Stimulated activated memory B cell treated with anti-CD40 and anti-IgM and Interleukin-4, amounts not matched to agents 10 μg/mL and 1 μg/mL and 100 μg/mL, for 72 hours (primary cell): ENCODE measurements around the gene PRRT1B.

Experiments
- ATAC-seq: fragments of 150-1000 bp; cut with Tn5 transposase; 2 replicates; pipeline ENCODE4 v1.10.0; 2021
- H3K27ac Mint-ChIP-seq: one replicate; pipeline ENCODE4 v1.8.0; 2022; ENCODE audit warnings: mild to moderate bottlenecking, mixed read lengths
- H3K27me3 Mint-ChIP-seq: one replicate; pipeline ENCODE4 v1.8.0; 2022; ENCODE audit warnings: mixed read lengths
- H3K36me3 Mint-ChIP-seq: one replicate; pipeline ENCODE4 v1.8.0; 2022; ENCODE audit warnings: mixed read lengths
- H3K4me1 Mint-ChIP-seq: one replicate; pipeline ENCODE4 v1.8.0; 2022; ENCODE audit warnings: mixed read lengths
- H3K4me3 Mint-ChIP-seq: one replicate; pipeline ENCODE4 v1.8.0; 2022; ENCODE audit warnings: mild to moderate bottlenecking, moderate library complexity, mixed read lengths
- H3K9me3 Mint-ChIP-seq: one replicate; pipeline ENCODE4 v1.8.0; 2022; ENCODE audit warnings: mixed read lengths

Gene PRRT1B

GRCh38 chr9:131578731-131579504 lies 33.6 kb downstream of the PRRT1B start:
- H3K4me3 Mint-ChIP-seq, result peak overlapping the region; percentile 15
- H3K27ac Mint-ChIP-seq, result peak overlapping the region; percentile 84
- peak; percentile 90 for ATAC-seq
- no peaks in the 10 kb centered on the region for H3K27me3 Mint-ChIP-seq
- peaks cover 88% of the 10 kb centered on the region for H3K36me3 Mint-ChIP-seq
- no peaks in the 10 kb centered on the region for H3K9me3 Mint-ChIP-seq
- peaks cover 45% of the 10 kb centered on the region for H3K4me1 Mint-ChIP-seq

DNA sequence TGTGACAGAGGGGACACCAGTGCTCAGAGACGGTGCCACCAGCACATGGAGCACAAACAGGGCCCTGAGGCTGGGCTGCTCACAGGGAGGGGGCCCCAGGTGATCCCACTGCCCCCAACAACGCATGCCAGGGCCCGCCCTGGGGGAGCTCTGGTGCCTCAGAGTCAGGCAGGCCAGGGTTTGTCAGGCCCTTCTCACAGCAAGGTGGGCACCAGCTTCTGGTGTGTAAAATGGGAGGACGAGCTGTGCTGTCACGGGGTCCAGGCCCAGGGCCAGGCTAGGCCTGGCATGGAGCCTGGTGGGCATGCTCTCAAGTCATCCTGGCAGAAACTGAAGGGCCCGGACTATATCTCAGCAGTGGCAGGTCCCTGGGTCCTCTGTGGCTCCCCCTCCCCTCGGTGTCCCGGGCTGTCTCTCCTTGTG lies 34.5 kb downstream of the PRRT1B start:
- Mint-ChIP-seq H3K27me3 (no peaks in the 10 kb centered on the region), H3K4me1 (peaks cover 45% of the 10 kb centered on the region), H3K4me3 (peak overlapping the region; percentile 15), H3K9me3 (no peaks in the 10 kb centered on the region), H3K36me3 (peaks cover 84% of the 10 kb centered on the region), H3K27ac (peak overlapping the region; percentile 84)
- ATAC-seq, result no peak

GRCh38 chr9:131580358-131580757 lies 35.0 kb downstream of the PRRT1B start:
- no peak for ATAC-seq
- Mint-ChIP-seq H3K9me3 (no peaks in the 10 kb centered on the region), H3K4me3 (no peak overlapping the region), H3K36me3 (peaks cover 87% of the 10 kb centered on the region), H3K4me1 (peaks cover 48% of the 10 kb centered on the region), H3K27ac (peak overlapping the region; percentile 84), H3K27me3 (no peaks in the 10 kb centered on the region)

GRCh38 chr9:131582056-131582455 lies 36.7 kb downstream of the PRRT1B start:
- Mint-ChIP-seq H3K27me3 (no peaks in the 10 kb centered on the region), H3K4me1 (peaks cover 65% of the 10 kb centered on the region), H3K9me3 (no peaks in the 10 kb centered on the region), H3K27ac (no peak overlapping the region), H3K4me3 (no peak overlapping the region), H3K36me3 (peaks cover 95% of the 10 kb centered on the region)
- ATAC-seq, result no peak

GRCh38 chr9:131582466-131583336 lies 37.4 kb downstream of the PRRT1B start:
- peak overlapping the region; percentile 66 for H3K27ac Mint-ChIP-seq
- no peak overlapping the region for H3K4me3 Mint-ChIP-seq
- peaks cover 95% of the 10 kb centered on the region for H3K36me3 Mint-ChIP-seq
- H3K27me3 Mint-ChIP-seq, result no peaks in the 10 kb centered on the region
- ATAC-seq, result no peak
- no peaks in the 10 kb centered on the region for H3K9me3 Mint-ChIP-seq
- peaks cover 66% of the 10 kb centered on the region for H3K4me1 Mint-ChIP-seq

GRCh38 chr9:131583337-131583645 lies 38.0 kb downstream of the PRRT1B start:
- no peak for ATAC-seq
- H3K4me3 Mint-ChIP-seq, result no peak overlapping the region
- H3K9me3 Mint-ChIP-seq, result no peaks in the 10 kb centered on the region
- H3K36me3 Mint-ChIP-seq, result peaks cover 95% of the 10 kb centered on the region
- no peaks in the 10 kb centered on the region for H3K27me3 Mint-ChIP-seq
- peak overlapping the region; percentile 66 for H3K27ac Mint-ChIP-seq
- peaks cover 65% of the 10 kb centered on the region for H3K4me1 Mint-ChIP-seq

- Mint-ChIP-seq H3K4me1 (peaks cover 64% of the 10 kb centered on the region), H3K4me3 (peak overlapping the region; percentile 52), H3K9me3 (no peaks in the 10 kb centered on the region), H3K27me3 (no peaks in the 10 kb centered on the region), H3K27ac (peak overlapping the region; percentile 66), H3K36me3 (peaks cover 95% of the 10 kb centered on the region)
- no peak for ATAC-seq
Measured at GRCh38 chr9:131583836-131584555, 38.7 kb downstream of the PRRT1B start.

DNA sequence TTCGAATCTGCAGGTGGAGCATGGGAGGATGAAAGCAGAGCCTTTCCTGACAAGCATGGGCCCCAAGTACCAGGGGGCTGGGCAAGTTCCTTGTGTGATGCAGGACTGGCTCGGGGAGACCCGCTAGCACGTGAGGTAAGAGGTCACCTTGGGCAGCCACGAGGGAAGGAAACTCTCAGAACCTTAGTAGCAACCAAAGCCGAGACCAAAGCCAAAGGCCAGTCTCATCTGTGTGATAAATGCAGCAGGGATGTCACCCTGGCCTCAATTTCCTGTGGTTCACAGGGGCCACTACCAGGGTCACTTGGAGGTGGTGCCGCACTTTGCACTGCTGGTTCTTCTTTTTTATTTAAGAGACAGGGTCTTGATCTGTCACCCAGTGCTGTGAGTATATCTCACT lies 39.5 kb downstream of the PRRT1B start:
- H3K27ac Mint-ChIP-seq, result peak overlapping the region; percentile 79
- peaks cover 57% of the 10 kb centered on the region for H3K4me1 Mint-ChIP-seq
- H3K27me3 Mint-ChIP-seq, result no peaks in the 10 kb centered on the region
- ATAC-seq, result peak; percentile 6
- H3K4me3 Mint-ChIP-seq, result no peak overlapping the region
- H3K36me3 Mint-ChIP-seq, result peaks cover 94% of the 10 kb centered on the region
- H3K9me3 Mint-ChIP-seq, result no peaks in the 10 kb centered on the region

DNA sequence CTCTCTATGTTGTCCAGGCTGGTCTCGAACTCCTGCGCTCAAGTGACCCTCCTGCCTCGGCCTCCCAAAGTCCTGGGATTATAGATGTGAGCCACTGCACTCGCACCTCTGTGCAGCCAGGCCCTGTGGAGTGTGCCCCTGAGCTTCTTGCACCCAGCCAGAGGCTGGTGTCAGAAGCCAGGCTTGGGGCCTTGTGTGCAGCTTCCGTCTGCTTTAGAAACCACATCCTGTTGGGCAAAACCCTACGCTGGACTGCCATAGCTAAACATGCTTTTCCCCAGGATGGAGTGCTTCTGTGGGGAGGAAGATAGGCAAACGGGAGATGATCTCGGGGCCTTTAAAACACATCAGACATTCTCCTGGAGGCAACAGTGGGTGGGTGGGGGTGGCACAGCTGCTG lies 40.1 kb downstream of the PRRT1B start:
- peaks cover 93% of the 10 kb centered on the region for H3K36me3 Mint-ChIP-seq
- no peak overlapping the region for H3K4me3 Mint-ChIP-seq

DNA sequence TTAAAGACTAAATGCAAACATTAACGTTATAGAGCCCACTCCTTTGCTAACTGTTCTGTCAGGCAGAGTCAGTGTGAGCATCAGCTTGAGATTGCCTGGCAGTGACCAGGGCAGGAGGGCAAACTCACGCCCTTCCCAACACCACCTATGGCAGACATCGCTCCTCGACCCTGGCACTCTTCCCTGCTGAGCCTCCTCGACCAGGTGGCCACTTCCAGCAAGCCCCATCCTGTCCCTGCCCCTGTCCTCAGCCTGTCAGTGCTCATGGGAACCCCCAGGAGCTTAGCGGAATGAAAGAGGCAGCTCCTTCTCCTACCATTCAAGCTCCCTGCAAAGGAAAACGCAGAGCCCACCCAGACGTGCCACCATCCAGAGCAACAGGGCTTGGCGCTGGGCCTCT lies 42.0 kb downstream of the PRRT1B start:
- no peak for ATAC-seq
- H3K4me3 Mint-ChIP-seq, result no peak overlapping the region
- no peaks in the 10 kb centered on the region for H3K9me3 Mint-ChIP-seq
- peaks cover 65% of the 10 kb centered on the region for H3K4me1 Mint-ChIP-seq
- peak overlapping the region; percentile 79 for H3K27ac Mint-ChIP-seq
- H3K27me3 Mint-ChIP-seq, result no peaks in the 10 kb centered on the region
- H3K36me3 Mint-ChIP-seq, result peaks cover 91% of the 10 kb centered on the region

More for the DNA sequence above, 40.1 kb downstream of the PRRT1B start:
- ATAC-seq, result peak; percentile 67
- no peaks in the 10 kb centered on the region for H3K9me3 Mint-ChIP-seq
- peak overlapping the region; percentile 79 for H3K27ac Mint-ChIP-seq
- H3K4me1 Mint-ChIP-seq, result peaks cover 52% of the 10 kb centered on the region
- H3K27me3 Mint-ChIP-seq, result no peaks in the 10 kb centered on the region

DNA sequence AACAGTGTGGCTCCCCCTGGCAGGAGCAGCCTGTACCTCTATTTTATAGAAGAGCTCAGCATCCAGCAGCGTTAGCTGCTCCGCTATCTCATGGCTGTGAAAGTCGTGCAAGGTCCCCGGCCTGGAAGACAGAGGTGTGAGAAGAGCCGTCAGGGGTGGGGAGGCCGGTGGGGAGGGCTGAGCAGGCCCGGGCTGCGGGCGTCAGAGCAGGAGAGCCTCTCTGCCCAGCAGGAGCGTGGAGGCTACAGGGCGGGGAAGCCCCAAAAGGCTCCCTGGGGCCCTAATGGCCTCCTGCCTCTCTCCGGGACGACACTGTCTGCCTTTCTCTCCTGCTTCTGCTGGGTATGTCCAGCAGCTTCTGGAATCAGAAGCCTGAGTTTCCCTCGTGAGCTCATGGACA lies 42.6 kb downstream of the PRRT1B start:
- H3K4me3 Mint-ChIP-seq, result no peak overlapping the region
- H3K9me3 Mint-ChIP-seq, result no peaks in the 10 kb centered on the region
- no peaks in the 10 kb centered on the region for H3K27me3 Mint-ChIP-seq
- ATAC-seq, result no peak
- peaks cover 65% of the 10 kb centered on the region for H3K4me1 Mint-ChIP-seq
- peaks cover 86% of the 10 kb centered on the region for H3K36me3 Mint-ChIP-seq
- H3K27ac Mint-ChIP-seq, result peak overlapping the region; percentile 79

- Mint-ChIP-seq H3K27ac (peak overlapping the region; percentile 40), H3K4me1 (peaks cover 64% of the 10 kb centered on the region), H3K27me3 (no peaks in the 10 kb centered on the region), H3K4me3 (no peak overlapping the region), H3K9me3 (no peaks in the 10 kb centered on the region), H3K36me3 (peaks cover 81% of the 10 kb centered on the region)
- ATAC-seq, result no peak
Measured at GRCh38 chr9:131588396-131588795, 43.1 kb downstream of the PRRT1B start.

GRCh38 chr9:131589124-131589711 lies 43.9 kb downstream of the PRRT1B start:
- Mint-ChIP-seq H3K9me3 (no peaks in the 10 kb centered on the region), H3K4me3 (no peak overlapping the region), H3K27me3 (no peaks in the 10 kb centered on the region), H3K36me3 (peaks cover 75% of the 10 kb centered on the region), H3K4me1 (peaks cover 58% of the 10 kb centered on the region), H3K27ac (peak overlapping the region; percentile 40)
- ATAC-seq, result no peak

GRCh38 chr9:131589993-131590392 lies 44.7 kb downstream of the PRRT1B start:
- Mint-ChIP-seq H3K27me3 (no peaks in the 10 kb centered on the region), H3K36me3 (peaks cover 76% of the 10 kb centered on the region), H3K4me1 (peaks cover 58% of the 10 kb centered on the region), H3K27ac (peak overlapping the region; percentile 77), H3K9me3 (no peaks in the 10 kb centered on the region), H3K4me3 (no peak overlapping the region)
- no peak for ATAC-seq

DNA sequence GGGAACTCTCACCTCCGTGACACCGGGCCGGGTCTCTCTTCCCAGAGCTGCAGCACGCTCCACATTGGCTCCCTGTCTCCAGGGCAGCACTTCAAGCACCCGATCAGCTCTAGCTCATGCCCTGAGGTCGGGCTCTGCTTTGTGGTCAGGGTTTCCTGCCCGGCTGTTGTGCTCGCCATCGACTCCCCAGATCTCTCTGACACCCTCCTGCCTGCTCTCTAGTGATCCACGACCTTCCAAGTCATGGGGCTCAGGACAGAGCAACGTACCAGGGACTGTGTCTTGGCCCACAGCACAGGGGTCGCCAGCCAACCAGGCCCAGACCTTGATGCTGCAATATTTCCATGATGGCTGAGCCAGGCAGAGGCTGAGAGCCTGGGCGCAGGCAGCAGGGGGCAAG lies 45.1 kb downstream of the PRRT1B start:
- Mint-ChIP-seq H3K27ac (peak overlapping the region; percentile 77), H3K27me3 (no peaks in the 10 kb centered on the region)

More for the DNA sequence above, 45.1 kb downstream of the PRRT1B start:
- H3K4me3 Mint-ChIP-seq, result no peak overlapping the region
- H3K9me3 Mint-ChIP-seq, result no peaks in the 10 kb centered on the region
- peaks cover 76% of the 10 kb centered on the region for H3K36me3 Mint-ChIP-seq
- peaks cover 54% of the 10 kb centered on the region for H3K4me1 Mint-ChIP-seq
- no peak for ATAC-seq
